Mesenchymal stem cell (in vitro differentiated cells and primary cell): ENCODE measurements around the gene USP15.

Experiments used
- DNase-seq: peaks from one replicate; pipeline ENCODE4 v3.0.0-alpha.2; 2013
- H2AFZ ChIP-seq: one replicate; pipeline ENCODE4 v1.6.1; 2013; ENCODE audit warnings: low read depth, mild to moderate bottlenecking, control low read depth, inconsistent platforms, low read length, moderate library complexity
- H2AK5ac ChIP-seq: 2 replicates; pipeline ENCODE4 v1.6.1; 2013; ENCODE audit warnings: low read length, moderate library complexity, mild to moderate bottlenecking, inconsistent platforms; ENCODE audit not compliant: severe bottlenecking
- H2BK120ac ChIP-seq: one replicate; pipeline ENCODE4 v1.6.1; 2013; ENCODE audit warnings: low read depth, mild to moderate bottlenecking, inconsistent platforms, low read length, moderate library complexity
- H2BK12ac ChIP-seq, 2 experiments: one replicate each; pipeline ENCODE4 v1.6.1; 2013; ENCODE audit warnings: inconsistent platforms in 2 of 2, low read length in 2 of 2, mild to moderate bottlenecking in 2 of 2, moderate library complexity in 2 of 2, control low read depth in 1 of 2
- H2BK15ac ChIP-seq: one replicate; pipeline ENCODE4 v1.6.1; 2013; ENCODE audit warnings: mild to moderate bottlenecking, low read depth, inconsistent platforms; ENCODE audit not compliant: poor library complexity, severe bottlenecking
- H2BK5ac ChIP-seq: 2 replicates; pipeline ENCODE4 v1.6.1; 2013; ENCODE audit warnings: low read depth, mild to moderate bottlenecking, low read length, control low read depth, inconsistent platforms; ENCODE audit not compliant: poor library complexity, severe bottlenecking
- H3K14ac ChIP-seq, 2 experiments: one replicate each; pipeline ENCODE4 v1.6.1; 2013; ENCODE audit warnings: inconsistent platforms in 2 of 2, low read length in 2 of 2, control low read depth in 1 of 2, mild to moderate bottlenecking in 1 of 2, moderate library complexity in 1 of 2
- H3K18ac ChIP-seq, 2 experiments: one replicate each; pipeline ENCODE4 v1.6.1; 2013; ENCODE audit warnings: inconsistent platforms in 2 of 2, low read length in 2 of 2, control low read depth in 1 of 2, low read depth in 1 of 2, mild to moderate bottlenecking in 1 of 2
- H3K23ac ChIP-seq, 2 experiments: one replicate each; pipeline ENCODE4 v1.6.1; 2013; ENCODE audit warnings: inconsistent platforms in 2 of 2, low read length in 2 of 2, mild to moderate bottlenecking in 2 of 2, moderate library complexity in 2 of 2, control low read depth in 1 of 2
- H3K27ac ChIP-seq: 2 replicates; pipeline ENCODE4 v1.5.1; 2013; ENCODE audit warnings: mild to moderate bottlenecking, moderate library complexity, low read length, control low read depth, inconsistent platforms; ENCODE audit not compliant: poor library complexity, severe bottlenecking
- H3K27me3 ChIP-seq, 2 experiments: 2 replicates each; pipeline versions ENCODE4 v1.6.1 to v1.7.0; 2013; ENCODE audit warnings: low read length in 2 of 2, mild to moderate bottlenecking in 2 of 2, moderate library complexity in 2 of 2, control low read depth in 1 of 2, inconsistent platforms in 1 of 2; ENCODE audit not compliant: control insufficient read depth in 1 of 2, insufficient read depth in 1 of 2
- H3K36me3 ChIP-seq, 2 experiments: 2 replicates each; pipeline versions ENCODE4 v1.6.1 to v1.7.0; 2013; ENCODE audit warnings: low read length in 2 of 2, control low read depth in 1 of 2, inconsistent platforms in 1 of 2, low read depth in 1 of 2, mild to moderate bottlenecking in 1 of 2; ENCODE audit not compliant: insufficient read depth in 2 of 2, control insufficient read depth in 1 of 2
- H3K4ac ChIP-seq, 2 experiments: one replicate each; pipeline ENCODE4 v1.6.1; 2013; ENCODE audit warnings: inconsistent platforms in 2 of 2, low read length in 2 of 2, mild to moderate bottlenecking in 2 of 2, moderate library complexity in 2 of 2, control low read depth in 1 of 2, low read depth in 1 of 2
- H3K4me1 ChIP-seq: 2 replicates; pipeline ENCODE4 v1.6.1; 2013; ENCODE audit warnings: low read depth, low read length, control low read depth; ENCODE audit not compliant: control insufficient read depth, insufficient read depth
- H3K4me2 ChIP-seq: 2 replicates; pipeline ENCODE4 v1.6.1; 2013; ENCODE audit warnings: low read length, mild to moderate bottlenecking, inconsistent platforms; ENCODE audit not compliant: poor library complexity, severe bottlenecking
- H3K4me3 ChIP-seq, 2 experiments: 2 replicates each; pipeline versions ENCODE4 v1.5.1 to v1.7.0; 2013; ENCODE audit warnings: low read length in 2 of 2, mild to moderate bottlenecking in 2 of 2, control low read depth in 1 of 2, low read depth in 1 of 2; ENCODE audit not compliant: insufficient read depth in 1 of 2
- H3K79me1 ChIP-seq: replicated peaks from 2 replicates; pipeline ENCODE4 v1.6.1; 2013; ENCODE audit warnings: mild to moderate bottlenecking, control low read depth, low read length, inconsistent platforms; ENCODE audit not compliant: poor library complexity, severe bottlenecking
- H3K9ac ChIP-seq: 2 replicates; pipeline ENCODE4 v1.7.0; 2013; ENCODE audit warnings: mild to moderate bottlenecking, low read length, moderate library complexity
- H3K9me3 ChIP-seq: 2 replicates; pipeline ENCODE4 v1.7.0; 2013; ENCODE audit warnings: mild to moderate bottlenecking, low read length; ENCODE audit not compliant: control insufficient read depth
- H4K8ac ChIP-seq: one replicate; pipeline ENCODE4 v1.6.1; 2013; ENCODE audit warnings: inconsistent platforms, mild to moderate bottlenecking, low read length, moderate library complexity
- H4K91ac ChIP-seq: one replicate; pipeline ENCODE4 v1.6.1; 2013; ENCODE audit warnings: mild to moderate bottlenecking, low read length, inconsistent platforms
- WGBS: methylation state at CpG from one replicate; pipeline ENCODE4 v1.1.7; 2013; ENCODE audit warnings: mixed read lengths; 5-methylcytosine and 5-hydroxymethylcytosine counted together

USP15 gene

GRCh38 chr12:62256408-62257096 is 3.7 kb upstream of the USP15 start:
- Histone ChIP-seq H3K79me1 (no peaks in the 10 kb centered on the region), H2AK5ac (no peak overlapping the region), H3K36me3 (peaks cover 0 to 6% of the 10 kb centered on the region in 2 experiments), H3K27me3 (no peaks in the 10 kb centered on the region), H3K9me3 (no peaks in the 10 kb centered on the region), H2BK12ac (no peak overlapping the region), H2BK5ac (no peak overlapping the region), H2BK15ac (no peak overlapping the region), H3K4me2 (no peak overlapping the region), H4K91ac (no peak overlapping the region), H3K23ac (no peak overlapping the region), H4K8ac (no peak overlapping the region), H3K9ac (no peak overlapping the region), H3K4ac (no peak overlapping the region), H3K18ac (no peak overlapping the region), H3K4me1 (no peaks in the 10 kb centered on the region), H3K4me3 (no peak overlapping the region), H2BK120ac (no peak overlapping the region), H3K14ac (no peak overlapping the region), H3K27ac (no peak overlapping the region), H2AFZ (no peak overlapping the region)
- WGBS: 86% methylated on average over 8 of the region's 8 CpGs
- DNase-seq: peak; percentile 32

DNA sequence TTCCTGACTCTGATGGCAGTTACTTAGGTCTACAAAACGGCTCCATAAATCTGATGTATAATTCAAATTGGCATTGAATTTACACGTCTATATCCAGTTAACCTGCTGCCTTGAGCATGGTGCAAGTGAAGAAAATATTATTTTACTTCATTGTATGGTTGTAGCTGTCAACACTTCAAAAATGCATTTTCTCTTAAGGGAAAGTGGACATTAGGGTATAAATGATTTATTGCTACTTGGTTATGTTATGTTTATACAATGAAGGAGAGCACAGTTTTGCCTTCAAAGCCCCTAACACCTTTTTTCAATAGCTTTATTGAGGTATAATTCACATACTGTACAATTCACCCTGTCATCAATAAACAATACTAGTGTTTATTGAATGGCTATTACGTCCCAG is 2.0 kb upstream of the USP15 start:
- 100% methylated on average over 1 of the region's 3 CpGs for WGBS

DNA sequence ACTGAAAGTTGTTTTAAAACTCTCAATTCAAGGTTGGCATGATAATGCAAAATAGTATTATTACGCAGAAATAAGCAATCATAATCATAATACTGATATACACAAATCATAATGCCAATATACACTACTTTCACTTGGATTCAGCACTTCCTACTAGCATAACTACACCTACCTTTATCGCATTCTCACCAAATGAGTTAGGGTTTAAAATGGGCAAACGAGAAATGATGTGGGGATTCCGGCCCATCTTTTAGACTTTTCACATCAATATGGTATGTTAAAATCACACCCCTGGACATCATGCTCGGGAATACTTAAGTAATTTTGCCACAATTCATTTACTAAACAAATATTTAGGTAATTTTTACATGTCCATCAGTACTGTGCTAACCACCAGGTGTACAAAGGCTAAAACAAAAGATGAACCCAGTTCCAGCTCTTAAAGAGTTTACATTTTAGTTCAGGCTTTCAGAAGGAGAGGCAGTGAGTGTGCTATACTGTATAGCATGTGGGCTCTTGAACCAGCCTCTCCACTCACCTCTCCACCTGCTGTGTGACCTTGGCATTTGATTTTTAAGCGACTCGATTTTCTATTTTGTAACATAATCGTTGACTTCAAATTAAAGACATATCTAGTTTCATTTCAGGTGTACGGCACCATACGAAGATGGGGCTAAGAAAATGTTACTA is 1.1 kb upstream of the USP15 start:
- peaks cover 6% of the 10 kb centered on the region for H3K4me1 ChIP-seq
- H3K9me3 ChIP-seq: no peaks in the 10 kb centered on the region
- DNase-seq: no peak
- no peaks in the 10 kb centered on the region for H3K27me3 ChIP-seq
- no peak overlapping the region for H3K23ac ChIP-seq
- H2BK5ac ChIP-seq: no peak overlapping the region
- WGBS: 75% methylated on average over 7 of the region's 10 CpGs
- peak overlapping the region; percentile 64 for H3K4me2 ChIP-seq
- H4K8ac ChIP-seq: no peak overlapping the region
- no peak overlapping the region for H2AFZ ChIP-seq
- no peak overlapping the region for H2BK120ac ChIP-seq
- no peaks in the 10 kb centered on the region for H3K79me1 ChIP-seq
- no peaks in the 10 kb centered on the region for H3K36me3 ChIP-seq
- no peak overlapping the region for H3K14ac ChIP-seq
- H4K91ac ChIP-seq: no peak overlapping the region
- no peak overlapping the region for H2AK5ac ChIP-seq
- peak overlapping the region; percentile 96 for H3K27ac ChIP-seq
- H3K18ac ChIP-seq: no peak overlapping the region
- H3K9ac ChIP-seq: peak overlapping the region; percentile 99
- H3K4ac ChIP-seq: no peak overlapping the region
- no peak overlapping the region for H2BK15ac ChIP-seq
- peak overlapping the region in 1 of 2 experiments; percentile 97 for H3K4me3 ChIP-seq
- H2BK12ac ChIP-seq: no peak overlapping the region

More for the DNA sequence above, 2.0 kb upstream of the USP15 start:
- no peak overlapping the region for H2BK120ac ChIP-seq
- no peak overlapping the region for H2BK15ac ChIP-seq
- H3K23ac ChIP-seq: no peak overlapping the region
- DNase-seq: no peak
- no peak overlapping the region for H4K91ac ChIP-seq
- no peaks in the 10 kb centered on the region for H3K9me3 ChIP-seq
- H3K9ac ChIP-seq: no peak overlapping the region
- H3K79me1 ChIP-seq: no peaks in the 10 kb centered on the region
- no peak overlapping the region for H3K14ac ChIP-seq
- H3K27me3 ChIP-seq: no peaks in the 10 kb centered on the region
- no peak overlapping the region for H4K8ac ChIP-seq
- peaks cover 3% of the 10 kb centered on the region for H3K4me1 ChIP-seq
- no peak overlapping the region for H3K27ac ChIP-seq
- no peak overlapping the region for H3K4ac ChIP-seq
- H3K4me3 ChIP-seq: no peak overlapping the region
- H3K36me3 ChIP-seq: peaks cover 0 to 2% of the 10 kb centered on the region in 2 experiments
- H3K18ac ChIP-seq: no peak overlapping the region
- no peak overlapping the region for H2AFZ ChIP-seq
- no peak overlapping the region for H2BK5ac ChIP-seq
- no peak overlapping the region for H3K4me2 ChIP-seq
- H2BK12ac ChIP-seq: no peak overlapping the region
- no peak overlapping the region for H2AK5ac ChIP-seq

GRCh38 chr12:62259631-62259992 is 592 bp upstream of the USP15 start:
- Histone ChIP-seq H3K36me3 (no peaks in the 10 kb centered on the region), H3K27ac (peak overlapping the region; percentile 96)

More at GRCh38 chr12:62259631-62259992, 592 bp upstream of the USP15 start:
- Histone ChIP-seq H2BK120ac (peak overlapping the region; percentile 56), H2BK5ac (peak overlapping the region; percentile 59), H3K9ac (peak overlapping the region; percentile 99), H3K4me1 (peaks cover 6% of the 10 kb centered on the region), H3K14ac (peak overlapping the region in 1 of 2 experiments; percentile 38), H3K4ac (peak overlapping the region; percentile 15 to 40), H2AK5ac (no peak overlapping the region), H3K18ac (peak overlapping the region; percentile 76 to 93), H3K9me3 (no peaks in the 10 kb centered on the region), H3K4me3 (peak overlapping the region; percentile 60 to 97), H4K8ac (peak overlapping the region; percentile 58), H2BK15ac (peak overlapping the region; percentile 54), H2AFZ (peak overlapping the region; percentile 81), H3K4me2 (peak overlapping the region; percentile 64), H3K23ac (no peak overlapping the region), H3K27me3 (no peaks in the 10 kb centered on the region), H4K91ac (peak overlapping the region; percentile 90), H3K79me1 (no peaks in the 10 kb centered on the region), H2BK12ac (peak overlapping the region in 1 of 2 experiments; percentile 3)
- 2% methylated on average over 13 of the region's 15 CpGs for WGBS
- no peak for DNase-seq
